ENCODE results near the gene UNG. TPM values are rescaled to one million over a fixed set of nuclear protein-coding genes. Genes with fewer than 3 reads are reported as not detected.

The UNG gene
- polyA plus RNA-seq, 2 of the 4 experiments (the other 2 are of a cell fraction), result 55.6 to 77.6 TPM

GRCh38 chr12:109087250-109087649, 10.1 kb upstream of the UNG start (continued):
- no peak for TF ChIP-seq RNF2 (IDR thresholded peaks at IDR 0.05; ENCODE audit: borderline replicate concordance, low read depth)

- Histone ChIP-seq H3K4me2 (no peak overlapping the region), H3K4me3 (no peak overlapping the region), H3K4me1 (peaks cover 22% of the 10 kb centered on the region), H3K27ac (no peak overlapping the region), H3K9me3 (no peaks in the 10 kb centered on the region)
- 76% methylated on average over 6 of the region's 6 CpGs for WGBS (ENCODE audit: missing lambda C conversion rate)
- DNase-seq (ENCODE audit: low read depth in 1 of 2, low spot score in 1 of 2) (no peak), ATAC-seq (no peak), FAIRE-seq (no peak)
- TF ChIP-seq EP300 (IDR thresholded peaks at IDR 0.05), result no peak
- no peak for TF ChIP-seq JUN (IDR thresholded peaks at IDR 0.05)
- TF ChIP-seq USF2 (IDR thresholded peaks at IDR 0.05), result no peak
- TF ChIP-seq CEBPB (IDR thresholded peaks at IDR 0.05), result no peak
- no peak for TF ChIP-seq FOSL2 (IDR thresholded peaks at IDR 0.05)
- peak; percentile 35; the same call in 1 of the 2 replicates for TF ChIP-seq FOSL2 (CRISPR knock-in tag; IDR thresholded peaks at IDR 0.05)
- no peak for TF ChIP-seq ZFP36 (IDR thresholded peaks at IDR 0.05; ENCODE audit: borderline replicate concordance, partially characterized antibody)
- ChIA-PET CTCF (interaction anchor here (0.7 kb wide), 1 partner anchor 117 kb away, joined by 6 read pairs; no protein-coding TSS in a partner anchor), POLR2A (interaction anchor here (0.6 kb wide), 1 partner anchor 133 kb away, joined by 4 read pairs; no protein-coding TSS in a partner anchor)
These were observed 8.6 kb upstream of the UNG start for GRCh38 chr12:109088818-109089217.

- WGBS (ENCODE audit: missing lambda C conversion rate), result 94% methylated on average over 7 of the region's 7 CpGs
- FAIRE-seq (no peak), DNase-seq (ENCODE audit: low read depth in 1 of 2, low spot score in 1 of 2) (no peak), ATAC-seq (no peak)
- CTCF ChIA-PET, result interaction anchor here (0.7 kb wide), 2 partner anchors 13 to 22 kb away, joined by 3 to 4 read pairs; no protein-coding TSS in a partner anchor
- Histone ChIP-seq H3K4me3 (no peak overlapping the region), H3K27ac (no peak overlapping the region), H3K4me2 (no peak overlapping the region), H3K9me3 (no peaks in the 10 kb centered on the region), H3K4me1 (peaks cover 18% of the 10 kb centered on the region; the same call in 2 of the 3 replicates)
- no peak for TF ChIP-seq MYC (IDR thresholded peaks at IDR 0.05; ENCODE audit: borderline replicate concordance, low read length)
- TF ChIP-seq NR3C1 (IDR thresholded peaks at IDR 0.05), result no peak
- TF ChIP-seq FOSL2 (IDR thresholded peaks at IDR 0.05), result no peak
- TF ChIP-seq FOSL2 (CRISPR knock-in tag; IDR thresholded peaks at IDR 0.05), result no peak
- TF ChIP-seq PHF8 (IDR thresholded peaks at IDR 0.05; ENCODE audit: borderline replicate concordance, low read depth), result no peak
- no peak for TF ChIP-seq POLR2AphosphoS2 (conservative IDR thresholded peaks at IDR 0.05; ENCODE audit: low read length)
- no peak for TF ChIP-seq EP300 (IDR thresholded peaks at IDR 0.05)
- no peak for TF ChIP-seq HOXB13 (CRISPR knock-in tag; IDR thresholded peaks at IDR 0.05; ENCODE audit: low read depth)
- TF ChIP-seq CBX2 (IDR thresholded peaks at IDR 0.05; ENCODE audit: borderline replicate concordance, low read depth), result no peak
- no peak for TF ChIP-seq EHF (CRISPR knock-in tag; IDR thresholded peaks at IDR 0.05)
- POLR2A ChIA-PET, result no interaction called here
These were observed 7.7 kb upstream of the UNG start for GRCh38 chr12:109089683-109090082.

GRCh38 chr12:109092497-109093021, 4.8 kb upstream of the UNG start:
- peaks cover 16% of the 10 kb centered on the region; the same call in 1 of the 3 replicates for H3K4me1 ChIP-seq
- no peaks in the 10 kb centered on the region for H3K9me3 ChIP-seq
- peak overlapping the region; percentile 77 to 90 for H3K27ac ChIP-seq
- no peak for ATAC-seq
- FAIRE-seq, result no peak
- ChIA-PET POLR2A (interaction anchor here (0.5 to 0.7 kb wide), 2 partner anchors 20 to 1157 kb away, joined by 3 to 4 read pairs; no protein-coding TSS in a partner anchor), CTCF (interaction anchor here (0.6 to 2.4 kb wide), 34 partner anchors 8 to 1174 kb away, joined by 3 to 13 read pairs (median 4); partner anchors contain the start of genes ISCU and USP30)
- DNase-seq (ENCODE audit: low read depth in 1 of 2, low spot score in 1 of 2), result no peak
- H3K4me3 ChIP-seq, result peak overlapping the region; percentile 56
- TF ChIP-seq CBX8 (IDR thresholded peaks at IDR 0.05) (no peak), PHF8 (IDR thresholded peaks at IDR 0.05; ENCODE audit: borderline replicate concordance, low read depth) (no peak), E2F6 (IDR thresholded peaks at IDR 0.05; ENCODE audit: borderline replicate concordance, low read depth) (no peak), HEYL (CRISPR knock-in tag; IDR thresholded peaks at IDR 0.05) (0 out of 2 replicates have a peak, but pooled peaks have one; percentile 28), NPAS2 (CRISPR knock-in tag; IDR thresholded peaks at IDR 0.05; ENCODE audit: borderline replicate concordance) (no peak)
- WGBS (ENCODE audit: missing lambda C conversion rate), result 66% methylated on average over 6 of the region's 6 CpGs
- peak overlapping the region; percentile 95 for H3K4me2 ChIP-seq

Data from A549 (cell line).